ENCODE data around the gene CEP95. TPM values are rescaled to one million over a fixed set of nuclear protein-coding genes. Genes with fewer than 3 reads are reported as not detected.

CEP95 gene
- total and polyA plus RNA-seq, 10 of the 15 experiments (the other 5 are each of a cell fraction or from before 2014, with no cell fraction given) = 17.7 to 54.9 (median 29.6) TPM

GRCh38 chr17:64477849-64478248 lies 28.9 kb upstream of the CEP95 start:
- 9% methylated on average over 1 of the region's 1 CpG for WGBS (ENCODE audit: insufficient coverage, insufficient replicate concordance, low lambda C conversion rate, missing lambda C conversion rate)
- BruUV-seq (replicated peaks) = no TSS peak
- in situ Hi-C loops (cut with MboI) (no loop called here), intact Hi-C loops (cut with micrococcal nuclease; ENCODE audit: unreplicated experiment) (no loop called here)
- peaks cover 2 to 13% of the 10 kb centered on the region in 2 experiments; a peak in 3 of 4 replicates for H3K36me3 ChIP-seq (ENCODE audit: control insufficient read depth in 2 of 2, insufficient read depth in 2 of 2, low read length in 1 of 2)
- no peak overlapping the region for H3K9ac ChIP-seq (ENCODE audit: control insufficient read depth, insufficient read depth, low read length)
- H3K4me3 ChIP-seq = no peak overlapping the region
- no peak overlapping the region for H3K27ac ChIP-seq (ENCODE audit: control insufficient read depth, insufficient read depth)
- H3K4me2 ChIP-seq (ENCODE audit: control insufficient read depth, insufficient read depth) = no peak overlapping the region
- ChIA-PET POLR2A (interaction anchor here (0.9 to 1.2 kb wide), 2 partner anchors 27 to 121 kb away, joined by 3 read pairs; no protein-coding TSS in a partner anchor), RAD21 (ENCODE audit: unreplicated experiment) (interaction anchor here (1.0 kb wide), 2 partner anchors 59 to 171 kb away, joined by 3 to 4 read pairs; no protein-coding TSS in a partner anchor), SMC1A (ENCODE audit: uncharacterized antibody, unreplicated experiment) (interaction anchor here (1.1 to 3.9 kb wide), 5 partner anchors 10 to 57 kb away, joined by 3 to 21 read pairs (median 6); no protein-coding TSS in a partner anchor), CTCF (interaction anchor here (1.0 to 2.4 kb wide), 5 partner anchors 14 to 150 kb away, joined by 3 to 11 read pairs (median 4); no protein-coding TSS in a partner anchor)
- H3K9me3 ChIP-seq (replicated peaks; ENCODE audit: control insufficient read depth, insufficient read depth, low read length) = no peaks in the 10 kb centered on the region
- no peaks in the 10 kb centered on the region for H3K27me3 ChIP-seq (replicated peaks in 1 of 2; ENCODE audit: control insufficient read depth in 2 of 2, insufficient read depth in 2 of 2, low read length in 1 of 2)
- no peak overlapping the region for H2AFZ ChIP-seq (ENCODE audit: control insufficient read depth, low read depth, low read length)
- DNase-seq (ENCODE audit: low read depth, low spot score) = no peak
- no peak for ATAC-seq
- no peaks in the 10 kb centered on the region for H4K20me1 ChIP-seq (ENCODE audit: control insufficient read depth, insufficient read depth)
- no peaks in the 10 kb centered on the region for H3K4me1 ChIP-seq (ENCODE audit: control insufficient read depth, insufficient read depth, low read length)
- no peak for TF ChIP-seq TCF12 (IDR thresholded peaks at IDR 0.05; ENCODE audit: low read depth, low read length)
- no peak for TF ChIP-seq FOXK2 (IDR thresholded peaks at IDR 0.05)
- no peak for TF ChIP-seq ETV6 (conservative IDR thresholded peaks at IDR 0.05 in 1 of 2, IDR thresholded peaks at IDR 0.05 in 1 of 2; ENCODE audit: borderline replicate concordance in 1 of 2, low read depth in 1 of 2)
- TF ChIP-seq SREBF1 (IDR thresholded peaks at IDR 0.05; ENCODE audit: low read length) = no peak
- no peak for TF ChIP-seq EED (IDR thresholded peaks at IDR 0.05; ENCODE audit: low read depth)
- no peak for TF ChIP-seq SKIL (IDR thresholded peaks at IDR 0.05; ENCODE audit: low read depth, poor library complexity, severe bottlenecking)
- TF ChIP-seq HDAC2 (IDR thresholded peaks at IDR 0.05) = no peak
- TF ChIP-seq DPF2 (IDR thresholded peaks at IDR 0.05) = no peak
- no peak for TF ChIP-seq SMC3 (IDR thresholded peaks at IDR 0.05; ENCODE audit: borderline replicate concordance, low read length)
- no peak for TF ChIP-seq FOXM1 (IDR thresholded peaks at IDR 0.05; ENCODE audit: low read depth, low read length)
- no peak for TF ChIP-seq BACH1 (IDR thresholded peaks at IDR 0.05; ENCODE audit: borderline replicate concordance)
- TF ChIP-seq SMAD5 (IDR thresholded peaks at IDR 0.05; ENCODE audit: low read depth) = no peak
- no peak for TF ChIP-seq ZNF687 (IDR thresholded peaks at IDR 0.05)
- no peak for TF ChIP-seq EGR1 (IDR thresholded peaks at IDR 0.05; ENCODE audit: borderline replicate concordance in 1 of 2, low read depth in 2 of 2, low read length in 2 of 2)
- no peak for TF ChIP-seq GABPA (IDR thresholded peaks at IDR 0.05; ENCODE audit: low read depth)
- no peak for TF ChIP-seq MEF2B (IDR thresholded peaks at IDR 0.05; ENCODE audit: partially characterized antibody, poor library complexity, severe bottlenecking)
- no peak for TF ChIP-seq RB1 (IDR thresholded peaks at IDR 0.05; ENCODE audit: borderline replicate concordance)
- H3K79me2 ChIP-seq (ENCODE audit: control insufficient read depth, insufficient read depth, low read length) = no peaks in the 10 kb centered on the region
- FAIRE-seq = no peak

Data from GM12878 (cell line).